GM10266 (cell line): ENCODE results near the gene NHSL1.

Experiments
- DNase-seq: peaks from one replicate; pipeline ENCODE4 v3.0.0; 2012; ENCODE audit errors: extremely low spot score
- TF ChIP-seq, protein P1 (sequence below): IDR thresholded peaks from 2 replicates; pipeline ENCODE4 v1.5.1; 2012; ENCODE audit warnings: mild to moderate bottlenecking, low read depth; ENCODE audit not compliant: control insufficient read depth, insufficient read depth; ENCODE audit errors: missing control alignments

Gene NHSL1

DNA sequence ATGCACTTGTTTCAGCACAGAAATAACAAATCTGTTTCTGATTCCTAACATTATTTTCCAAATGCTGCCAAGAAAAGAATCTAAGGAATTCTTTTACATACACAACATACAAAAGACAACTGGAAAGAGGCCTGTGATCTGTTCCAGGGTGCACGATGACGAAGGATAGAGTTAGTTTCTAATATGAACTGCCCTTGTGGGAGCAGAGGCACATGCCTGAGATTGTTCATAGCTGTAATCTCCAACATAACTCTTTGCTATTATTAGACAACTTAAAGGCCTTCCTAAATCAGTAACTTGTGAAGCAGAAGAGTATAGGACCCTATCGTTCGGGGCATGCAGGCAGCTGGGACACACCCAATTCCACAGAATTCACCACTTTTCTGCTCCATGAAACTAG is 41.2 kb upstream of the NHSL1 start:
- TF ChIP-seq, protein P1, sequence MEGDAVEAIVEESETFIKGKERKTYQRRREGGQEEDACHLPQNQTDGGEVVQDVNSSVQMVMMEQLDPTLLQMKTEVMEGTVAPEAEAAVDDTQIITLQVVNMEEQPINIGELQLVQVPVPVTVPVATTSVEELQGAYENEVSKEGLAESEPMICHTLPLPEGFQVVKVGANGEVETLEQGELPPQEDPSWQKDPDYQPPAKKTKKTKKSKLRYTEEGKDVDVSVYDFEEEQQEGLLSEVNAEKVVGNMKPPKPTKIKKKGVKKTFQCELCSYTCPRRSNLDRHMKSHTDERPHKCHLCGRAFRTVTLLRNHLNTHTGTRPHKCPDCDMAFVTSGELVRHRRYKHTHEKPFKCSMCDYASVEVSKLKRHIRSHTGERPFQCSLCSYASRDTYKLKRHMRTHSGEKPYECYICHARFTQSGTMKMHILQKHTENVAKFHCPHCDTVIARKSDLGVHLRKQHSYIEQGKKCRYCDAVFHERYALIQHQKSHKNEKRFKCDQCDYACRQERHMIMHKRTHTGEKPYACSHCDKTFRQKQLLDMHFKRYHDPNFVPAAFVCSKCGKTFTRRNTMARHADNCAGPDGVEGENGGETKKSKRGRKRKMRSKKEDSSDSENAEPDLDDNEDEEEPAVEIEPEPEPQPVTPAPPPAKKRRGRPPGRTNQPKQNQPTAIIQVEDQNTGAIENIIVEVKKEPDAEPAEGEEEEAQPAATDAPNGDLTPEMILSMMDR: no peak
- no peak for DNase-seq

DNA sequence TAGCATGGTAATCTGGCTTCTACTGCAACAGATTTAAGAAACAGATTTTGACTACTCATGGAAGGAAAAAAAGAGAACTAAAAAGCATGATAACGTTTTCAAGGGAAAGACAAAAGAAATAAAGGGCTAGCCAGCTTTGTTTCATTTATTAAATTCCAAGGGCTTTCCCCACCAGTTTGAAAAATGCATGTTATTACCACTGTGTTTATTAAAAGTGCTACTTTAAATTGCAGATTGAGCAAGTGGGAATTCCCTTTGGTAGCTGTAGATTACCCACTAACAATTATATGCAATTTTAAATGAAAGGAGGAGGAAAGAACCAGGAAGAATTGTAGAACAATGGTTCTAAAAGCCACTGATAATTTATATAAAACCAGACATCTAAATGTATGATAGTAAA is 40.6 kb upstream of the NHSL1 start:
- TF ChIP-seq, protein P1: no peak
- no peak for DNase-seq

DNA sequence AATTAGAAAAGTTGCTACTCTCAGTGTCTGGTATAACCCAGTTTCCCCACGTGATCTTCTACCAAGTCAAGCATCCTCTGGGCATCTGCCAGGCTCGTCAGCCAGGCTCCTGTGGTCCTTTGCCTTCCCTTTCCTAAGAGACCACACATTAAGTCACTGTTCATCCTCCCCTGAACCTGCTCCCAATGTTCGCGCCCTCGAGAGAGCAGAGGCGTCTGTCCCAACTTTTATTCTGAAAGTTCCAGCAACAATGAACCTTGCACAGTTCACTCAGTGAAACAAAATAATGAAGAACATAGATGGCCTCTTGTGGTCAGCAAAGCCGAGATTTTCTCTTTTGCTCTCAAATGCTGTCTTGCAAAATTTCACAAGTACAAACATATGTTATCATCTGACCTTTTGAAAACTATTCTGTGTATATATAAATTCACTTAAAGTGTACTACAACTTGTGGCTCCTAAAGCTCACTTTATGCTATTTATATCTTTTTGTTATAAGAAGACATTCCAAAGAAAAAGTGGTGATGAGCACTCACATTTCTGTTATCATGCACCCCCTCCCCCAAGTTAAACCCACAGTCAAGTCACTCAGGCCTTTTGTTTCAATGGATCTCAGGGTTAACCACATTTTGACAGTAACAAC is 39.2 kb upstream of the NHSL1 start:
- no peak for DNase-seq
- TF ChIP-seq, protein P1: no peak

DNA sequence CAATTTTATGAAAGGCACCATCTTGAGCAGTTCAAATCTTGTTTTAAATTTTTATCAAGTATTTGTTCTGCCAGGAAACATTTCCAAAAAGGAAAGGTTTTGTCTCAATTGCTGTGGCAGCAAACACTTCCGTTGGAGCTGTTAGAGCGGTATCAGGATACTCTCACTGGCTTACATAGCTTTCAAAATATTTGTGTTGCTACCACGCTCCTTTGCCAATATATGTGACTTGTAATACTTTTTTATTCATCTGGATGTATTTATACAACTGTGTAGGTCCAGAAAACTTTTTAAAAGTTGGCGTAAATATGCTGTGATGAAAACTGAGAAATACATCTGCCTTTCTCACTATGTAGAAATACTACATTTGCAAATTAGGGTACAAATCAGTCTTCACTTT is 37.8 kb upstream of the NHSL1 start:
- TF ChIP-seq, protein P1: no peak
- no peak for DNase-seq

DNA sequence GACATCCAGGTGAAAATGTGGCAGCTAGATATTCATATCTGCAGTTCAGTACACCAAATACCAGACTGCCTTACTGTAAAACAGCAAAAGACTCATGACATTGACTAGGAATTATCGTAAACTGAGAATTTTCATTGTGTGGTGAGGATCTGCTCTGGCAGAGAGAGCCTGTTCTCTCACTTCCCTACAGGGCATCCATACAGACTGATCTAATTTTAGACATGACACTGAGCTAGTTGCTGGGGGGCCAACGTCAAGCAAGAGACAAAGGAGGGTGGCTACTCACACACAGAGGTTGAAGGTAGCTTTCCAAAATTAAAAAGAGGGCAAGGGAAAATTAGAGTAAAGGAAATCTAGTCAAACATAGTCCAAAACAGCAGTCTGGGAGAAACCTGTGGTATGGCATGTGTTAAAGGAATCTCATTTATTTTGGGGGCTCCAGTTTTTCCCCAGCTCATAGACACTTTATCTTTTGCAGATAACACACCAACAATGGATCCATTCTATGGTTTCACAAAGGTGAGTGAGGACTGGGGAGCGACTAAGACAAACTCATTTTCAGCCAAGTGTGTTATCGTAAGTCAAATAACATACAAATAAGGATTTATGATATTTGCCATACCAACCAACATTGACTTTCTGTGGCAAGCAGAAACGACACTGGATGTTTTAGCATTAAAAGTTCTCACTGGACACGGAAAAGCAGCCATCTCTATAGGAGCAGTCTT is 36.6 kb upstream of the NHSL1 start:
- TF ChIP-seq, protein P1: no peak

DNA sequence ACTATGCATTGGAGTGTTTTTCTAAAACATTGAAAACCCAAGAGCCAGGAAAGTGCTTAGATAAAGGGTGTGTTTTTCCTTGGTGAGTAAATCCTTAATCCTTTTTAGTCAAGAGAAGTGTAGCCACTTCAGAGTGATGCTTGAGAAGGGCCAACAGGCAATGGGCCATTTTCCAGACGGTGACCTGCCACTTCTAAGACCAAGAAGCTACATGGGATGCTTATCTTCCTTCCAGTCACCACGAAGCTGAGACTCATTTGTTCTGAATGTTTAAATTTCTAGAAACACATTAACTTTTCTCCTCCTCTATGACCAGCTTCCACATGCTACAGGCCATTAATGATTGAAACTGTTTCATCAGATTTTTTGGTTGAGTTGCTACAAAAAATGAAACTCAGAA is 34.4 kb upstream of the NHSL1 start:
- TF ChIP-seq, protein P1: no peak
- DNase-seq: no peak

More for the DNA sequence above, 36.6 kb upstream of the NHSL1 start:
- no peak for DNase-seq

DNA sequence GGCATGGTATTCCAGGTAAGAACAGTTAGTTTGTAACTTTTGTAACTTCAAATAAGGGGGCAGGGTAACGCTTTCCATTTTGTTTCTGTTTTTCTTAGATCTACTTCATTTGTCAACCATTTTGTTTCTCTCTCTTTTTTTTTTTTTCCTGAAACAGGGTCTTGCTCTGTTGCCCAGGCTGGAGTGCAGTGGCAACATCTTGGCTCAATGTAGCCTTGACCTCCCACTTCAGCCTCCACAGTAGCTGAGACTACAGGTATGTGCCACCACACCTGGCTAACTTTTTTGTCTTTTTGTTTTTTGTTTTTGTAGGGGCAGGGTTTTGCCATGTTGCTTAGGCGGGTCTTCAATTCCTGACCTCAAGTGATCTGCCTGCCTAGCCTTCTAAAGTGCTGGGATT is 32.1 kb upstream of the NHSL1 start:
- TF ChIP-seq, protein P1: no peak
- DNase-seq: no peak
